HCT116 (cell line): Measurements from ENCODE around the gene PDZRN4. TPM values are rescaled to one million over a fixed set of nuclear protein-coding genes. Genes with fewer than 3 reads are reported as not detected.

Experiments used
- ATAC-seq: fragments of 200-7000 bp; cut with Tn5 transposase; 2 replicates; pipeline ENCODE4 v1.9.1; 2020; ENCODE audit warnings: mild to moderate bottlenecking, moderate library complexity
- BruUV-seq: library from RNA; stranded (reverse); fragments of 400-500 nt; replicated peaks from 2 replicates; lab custom pipeline; 2021; lab: Mats Ljungman, UMichigan
- CTCF ChIA-PET: fragments of 300-600 bp; sonication (Branson Sonifier 250); formaldehyde crosslinking; loops from one replicate; lab custom pipeline; 2021; ENCODE audit warnings: antibody characterized with exemption; lab: Charles Lee
- POLR2A ChIA-PET: fragments of 300-600, 350-600 bp; sonication (Branson Sonifier 250); formaldehyde crosslinking; loops from one replicate; lab custom pipeline; 2021; ENCODE audit warnings: antibody characterized with exemption; lab: Charles Lee
- RAD21 ChIA-PET, 2 experiments: fragments of 300-600 bp; sonication (Branson Sonifier 250); formaldehyde crosslinking; loops; one replicate each; lab custom pipeline; 2023; ENCODE audit warnings: low total read pairs in 2 of 2; ENCODE audit not compliant: uncharacterized antibody in 2 of 2, unreplicated experiment in 2 of 2, low non-redundant PET in 1 of 2; lab: Charles Lee
- DNase-seq: peaks from one replicate; pipeline ENCODE4 v3.0.0-alpha.2; 2010; ENCODE audit warnings: low read depth, low spot score
- H2AFZ ChIP-seq: fragments of 200-600 bp; shearing (Covaris generic), sonication (generic); 2 replicates; pipeline ENCODE4 v1.6.1; 2017; ENCODE audit warnings: low read depth, mixed run types, mixed read lengths, antibody characterized with exemption, low read length; ENCODE audit not compliant: poor library complexity, severe bottlenecking
- H3K27ac ChIP-seq: 2 replicates; pipeline ENCODE4 v1.5.1; 2012; ENCODE audit warnings: low read depth, low read length
- H3K27me3 ChIP-seq: fragments of 200-600 bp; sonication (generic); 2 replicates; pipeline ENCODE4 v1.6.1; 2016; ENCODE audit warnings: mixed run types, low read length, mixed read lengths; ENCODE audit not compliant: insufficient read depth
- H3K36me3 ChIP-seq, 2 experiments: fragments of 200-500 bp in 1 of 2; fragments of 200-600 bp in 1 of 2; sonication (Bioruptor generic) in 1 of 2; sonication (generic) in 1 of 2; 2 replicates each; pipeline versions ENCODE4 v1.5.1 to v1.6.1; 2014 to 2016; ENCODE audit warnings: low read length in 2 of 2, inconsistent platforms in 1 of 2, mixed read lengths in 1 of 2, mixed run types in 1 of 2; ENCODE audit not compliant: insufficient read depth in 2 of 2, control insufficient read depth in 1 of 2
- H3K4me1 ChIP-seq, 2 experiments: fragments of 200-600 bp in 1 of 2; sonication (generic) in 1 of 2; 2 replicates each; pipeline versions ENCODE4 v1.5.1 to v1.6.1; 2012 to 2017; ENCODE audit warnings: low read length in 2 of 2, inconsistent platforms in 1 of 2, mild to moderate bottlenecking in 1 of 2, mixed read lengths in 1 of 2, mixed run types in 1 of 2, moderate library complexity in 1 of 2; ENCODE audit not compliant: insufficient read depth in 2 of 2, control insufficient read depth in 1 of 2
- H3K4me2 ChIP-seq: fragments of 200-600 bp; sonication (generic); 2 replicates; pipeline ENCODE4 v1.6.1; 2017; ENCODE audit warnings: mixed run types, low read length, mixed read lengths
- H3K4me3 ChIP-seq, 2 experiments: fragments of 200-600 bp in 1 of 2; sonication (generic) in 1 of 2; replicated peaks in 1 of 2; 2 replicates each; pipeline ENCODE4 v1.5.1; 2011 to 2016; ENCODE audit warnings: low read length in 2 of 2, control low read depth in 1 of 2, low read depth in 1 of 2, mild to moderate bottlenecking in 1 of 2, mixed read lengths in 1 of 2, mixed run types in 1 of 2
- H3K79me2 ChIP-seq: fragments of 200-600 bp; sonication (generic); 2 replicates; pipeline ENCODE4 v1.6.1; 2017; ENCODE audit warnings: mild to moderate bottlenecking, mixed run types, low read length, moderate library complexity, mixed read lengths; ENCODE audit not compliant: insufficient read depth
- H3K9ac ChIP-seq: fragments of 200-600 bp; sonication (generic); 2 replicates; pipeline ENCODE4 v1.6.1; 2016; ENCODE audit warnings: low read length, mixed read lengths
- H3K9me2 ChIP-seq: fragments of 200-600 bp; sonication (generic), shearing (Covaris generic); 2 replicates; pipeline ENCODE4 v1.6.1; 2017; ENCODE audit warnings: mixed run types, mild to moderate bottlenecking, moderate library complexity; ENCODE audit not compliant: insufficient read depth
- H3K9me3 ChIP-seq, 2 experiments: fragments of 200-500 bp in 1 of 2; fragments of 200-600 bp in 1 of 2; sonication (Bioruptor generic) in 1 of 2; sonication (generic) in 1 of 2; 2 replicates each; pipeline ENCODE4 v1.6.1; 2014 to 2017; ENCODE audit warnings: low read length in 2 of 2, mixed read lengths in 2 of 2, inconsistent platforms in 1 of 2, low read depth in 1 of 2, mild to moderate bottlenecking in 1 of 2, mixed run types in 1 of 2, moderate library complexity in 1 of 2; ENCODE audit not compliant: control insufficient read depth in 1 of 2, insufficient read depth in 1 of 2
- H4K20me1 ChIP-seq: fragments of 200-600 bp; sonication (generic), shearing (Covaris generic); 2 replicates; pipeline ENCODE4 v1.6.1; 2017; ENCODE audit warnings: mixed run types, mild to moderate bottlenecking, moderate library complexity; ENCODE audit not compliant: insufficient read depth
- CBX3 ChIP-seq: IDR thresholded peaks from 2 replicates; pipeline ENCODE4 v1.6.1; 2012; ENCODE audit warnings: low read depth
- EZH2 ChIP-seq: fragments of 200-600 bp; sonication (generic); IDR thresholded peaks from 2 replicates; pipeline ENCODE4 v1.6.1; 2017; ENCODE audit warnings: antibody characterized with exemption, mixed run types
- EZH2phosphoT487 ChIP-seq: fragments of 200-600 bp; IDR thresholded peaks from 2 replicates; pipeline ENCODE4 v1.6.1; 2018; ENCODE audit warnings: antibody characterized with exemption, borderline replicate concordance
- POLR2A ChIP-seq: IDR thresholded peaks from 2 replicates; pipeline ENCODE4 v1.7.0; 2011; ENCODE audit warnings: borderline replicate concordance; ENCODE audit not compliant: insufficient read depth, insufficient read length; ENCODE audit errors: extremely low read depth
- POLR2AphosphoS5 ChIP-seq: IDR thresholded peaks from 2 replicates; pipeline ENCODE4 v1.6.1; 2011; ENCODE audit warnings: mild to moderate bottlenecking, low read depth, low read length, moderate library complexity
- RAD21 ChIP-seq: IDR thresholded peaks from 2 replicates; pipeline ENCODE4 v1.6.1; 2012; ENCODE audit warnings: low read depth, mild to moderate bottlenecking
- SIN3A ChIP-seq: IDR thresholded peaks from 2 replicates; pipeline ENCODE4 v1.6.1; 2012; ENCODE audit warnings: low read depth
- YY1 ChIP-seq: IDR thresholded peaks from 2 replicates; pipeline ENCODE4 v1.6.1; 2011; ENCODE audit warnings: low read length, low read depth, moderate library complexity, mild to moderate bottlenecking; ENCODE audit not compliant: insufficient replicate concordance; ENCODE audit errors: extremely low read depth
- ZBTB33 ChIP-seq: IDR thresholded peaks from 2 replicates; pipeline ENCODE4 v1.6.1; 2011; ENCODE audit warnings: mild to moderate bottlenecking, low read length, moderate library complexity; ENCODE audit not compliant: insufficient replicate concordance; ENCODE audit errors: extremely low read depth
- intact Hi-C: fragments of 100-400 bp; cut with micrococcal nuclease; formaldehyde crosslinking; loops from 2 replicates; pipeline ENCODE4 v1.10.0; 2022
- total RNA-seq: library from RNA; stranded (reverse); gene quantifications from one replicate; pipeline ENCODE4 v1.2.1, GENCODE V29; 2021; ENCODE audit not compliant: unreplicated experiment

The PDZRN4 gene
- total RNA-seq, 1 experiment from 2014 or later = not detected

- no peaks in the 10 kb centered on the region for H3K36me3 ChIP-seq
- no peak overlapping the region for H3K4me2 ChIP-seq
- H3K27me3 ChIP-seq = no peaks in the 10 kb centered on the region
- CTCF ChIA-PET = no interaction called here
- no peaks in the 10 kb centered on the region for H3K79me2 ChIP-seq
- H3K4me1 ChIP-seq = no peaks in the 10 kb centered on the region
- no peak for ATAC-seq
- TF ChIP-seq EZH2phosphoT487 = no peak
- TF ChIP-seq CBX3 = no peak
- TF ChIP-seq EZH2 = no peak
- TF ChIP-seq ZBTB33 = no peak
- no peak for TF ChIP-seq RAD21
- TF ChIP-seq POLR2AphosphoS5 = no peak
- TF ChIP-seq YY1 = no peak
- no peak for TF ChIP-seq SIN3A
- no peak for TF ChIP-seq POLR2A
- TF ChIP-seq, all 23 proteins: peak for 0
- BruUV-seq = no TSS peak
- no peak for DNase-seq
- no peak overlapping the region for H2AFZ ChIP-seq
- intact Hi-C loops = no loop called here
- H4K20me1 ChIP-seq = no peaks in the 10 kb centered on the region
- no peak overlapping the region for H3K9ac ChIP-seq
- no peaks in the 10 kb centered on the region for H3K9me3 ChIP-seq
- H3K27ac ChIP-seq = no peak overlapping the region
- RAD21 ChIA-PET = no interaction called here
- no peak overlapping the region for H3K4me3 ChIP-seq
- no peaks in the 10 kb centered on the region for H3K9me2 ChIP-seq
- POLR2A ChIA-PET = no interaction called here
Observed at GRCh38 chr12:41465526-41465925, 277.4 kb downstream of the PDZRN4 start.

GRCh38 chr12:41466300-41466699, 278.2 kb downstream of the PDZRN4 start:
- H3K4me1 ChIP-seq = no peaks in the 10 kb centered on the region
- H3K27me3 ChIP-seq = no peaks in the 10 kb centered on the region
- no peaks in the 10 kb centered on the region for H4K20me1 ChIP-seq
- TF ChIP-seq SIN3A = no peak
- H3K4me3 ChIP-seq = no peak overlapping the region
- ChIA-PET CTCF (no interaction called here), RAD21 (no interaction called here), POLR2A (no interaction called here)
- ATAC-seq (no peak), DNase-seq (no peak)
- no peaks in the 10 kb centered on the region for H3K9me3 ChIP-seq
- H3K27ac ChIP-seq = no peak overlapping the region
- BruUV-seq = no TSS peak
- no peak overlapping the region for H2AFZ ChIP-seq
- no peak overlapping the region for H3K9ac ChIP-seq
- H3K4me2 ChIP-seq = no peak overlapping the region
- no peaks in the 10 kb centered on the region for H3K79me2 ChIP-seq
- H3K9me2 ChIP-seq = no peaks in the 10 kb centered on the region
- intact Hi-C loops = no loop called here
- H3K36me3 ChIP-seq = no peaks in the 10 kb centered on the region
